ENCODE measurements around the gene BCAS3.

DNA sequence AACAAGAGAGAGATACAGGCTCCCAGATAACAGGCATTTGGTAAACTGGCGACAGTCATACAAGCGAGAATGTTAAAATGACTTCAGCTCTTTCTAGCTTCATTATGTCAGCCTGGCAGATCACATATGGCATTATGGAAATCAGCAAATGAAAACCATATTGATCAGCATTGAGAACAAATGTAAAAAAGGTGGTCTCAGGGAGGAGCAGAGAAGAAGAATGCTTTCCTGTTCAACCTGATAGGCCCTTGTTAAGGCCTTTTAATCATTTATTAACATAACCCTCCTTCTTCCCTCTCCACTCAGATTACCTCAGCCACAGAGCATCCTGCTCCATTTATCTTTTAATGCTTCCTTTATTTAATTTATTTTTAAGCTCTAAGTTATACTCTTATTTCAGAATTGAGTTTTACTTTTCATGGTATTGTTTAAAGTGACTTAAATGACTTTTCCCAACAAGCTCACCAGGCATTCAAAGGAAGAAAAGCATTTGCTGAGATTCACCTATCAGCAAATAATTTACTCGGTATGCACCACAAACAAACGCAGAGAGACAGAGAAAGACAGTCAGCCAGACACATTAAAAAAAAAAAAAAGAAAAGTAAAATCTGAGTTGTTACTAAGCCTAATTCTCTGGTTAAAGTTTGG, 478.1 kb downstream of the BCAS3 start:
- TF ChIP-seq, protein P1, sequence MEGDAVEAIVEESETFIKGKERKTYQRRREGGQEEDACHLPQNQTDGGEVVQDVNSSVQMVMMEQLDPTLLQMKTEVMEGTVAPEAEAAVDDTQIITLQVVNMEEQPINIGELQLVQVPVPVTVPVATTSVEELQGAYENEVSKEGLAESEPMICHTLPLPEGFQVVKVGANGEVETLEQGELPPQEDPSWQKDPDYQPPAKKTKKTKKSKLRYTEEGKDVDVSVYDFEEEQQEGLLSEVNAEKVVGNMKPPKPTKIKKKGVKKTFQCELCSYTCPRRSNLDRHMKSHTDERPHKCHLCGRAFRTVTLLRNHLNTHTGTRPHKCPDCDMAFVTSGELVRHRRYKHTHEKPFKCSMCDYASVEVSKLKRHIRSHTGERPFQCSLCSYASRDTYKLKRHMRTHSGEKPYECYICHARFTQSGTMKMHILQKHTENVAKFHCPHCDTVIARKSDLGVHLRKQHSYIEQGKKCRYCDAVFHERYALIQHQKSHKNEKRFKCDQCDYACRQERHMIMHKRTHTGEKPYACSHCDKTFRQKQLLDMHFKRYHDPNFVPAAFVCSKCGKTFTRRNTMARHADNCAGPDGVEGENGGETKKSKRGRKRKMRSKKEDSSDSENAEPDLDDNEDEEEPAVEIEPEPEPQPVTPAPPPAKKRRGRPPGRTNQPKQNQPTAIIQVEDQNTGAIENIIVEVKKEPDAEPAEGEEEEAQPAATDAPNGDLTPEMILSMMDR (IDR thresholded peaks at IDR 0.05), result no peak
- TF ChIP-seq EP300 (IDR thresholded peaks at IDR 0.05; ENCODE audit: low read depth), result no peak
- TF ChIP-seq POLR2AphosphoS5 (IDR thresholded peaks at IDR 0.05), result no peak

Measured in transverse colon (tissue), 4 donors.